Activated T-helper 2 cell treated with anti-CD3 and anti-CD28 coated beads, Interferon-gamma antibody, Interleukin-2, Interleukin-4, amounts not matched to agents 10 μg/mL and 5 μg/mL and 100 μg/mL, durations not matched to agents 14 hours and 24 hours and 36 hours (primary cell): Measurements from ENCODE around the gene IQCE. TPM values are rescaled to one million over a fixed set of nuclear protein-coding genes. Genes with fewer than 3 reads are reported as not detected.

Experiments used
- DNase-seq: peaks from one replicate; pipeline ENCODE4 v3.0.0; 2021; ENCODE audit warnings: low spot score
- H3K27ac Mint-ChIP-seq: one replicate; pipeline ENCODE4 v1.8.0; 2021; ENCODE audit warnings: mixed read lengths
- H3K27me3 Mint-ChIP-seq: one replicate; pipeline ENCODE4 v1.8.0; 2021; ENCODE audit warnings: low read depth, mixed read lengths
- H3K36me3 Mint-ChIP-seq: one replicate; pipeline ENCODE4 v1.8.0; 2021; ENCODE audit warnings: low read depth, mixed read lengths
- H3K4me1 Mint-ChIP-seq: one replicate; pipeline ENCODE4 v1.8.0; 2021; ENCODE audit warnings: low read depth, mixed read lengths
- H3K4me3 Mint-ChIP-seq: one replicate; pipeline ENCODE4 v1.8.0; 2021; ENCODE audit warnings: low read depth, mild to moderate bottlenecking, moderate library complexity, mixed read lengths
- H3K9me3 Mint-ChIP-seq: one replicate; pipeline ENCODE4 v1.8.0; 2021; ENCODE audit warnings: mixed read lengths
- intact Hi-C: fragments of 100-400 bp; cut with micrococcal nuclease; formaldehyde crosslinking; loops from one replicate; pipeline ENCODE4 v1.15.1; 2023
- total RNA-seq: library from RNA; stranded (reverse); gene quantifications from 2 replicates; pipeline ENCODE4 v1.2.3, GENCODE V29; 2022

Gene IQCE
- total RNA-seq, 1 donor from 2014 or later, result 12.3 TPM

DNA sequence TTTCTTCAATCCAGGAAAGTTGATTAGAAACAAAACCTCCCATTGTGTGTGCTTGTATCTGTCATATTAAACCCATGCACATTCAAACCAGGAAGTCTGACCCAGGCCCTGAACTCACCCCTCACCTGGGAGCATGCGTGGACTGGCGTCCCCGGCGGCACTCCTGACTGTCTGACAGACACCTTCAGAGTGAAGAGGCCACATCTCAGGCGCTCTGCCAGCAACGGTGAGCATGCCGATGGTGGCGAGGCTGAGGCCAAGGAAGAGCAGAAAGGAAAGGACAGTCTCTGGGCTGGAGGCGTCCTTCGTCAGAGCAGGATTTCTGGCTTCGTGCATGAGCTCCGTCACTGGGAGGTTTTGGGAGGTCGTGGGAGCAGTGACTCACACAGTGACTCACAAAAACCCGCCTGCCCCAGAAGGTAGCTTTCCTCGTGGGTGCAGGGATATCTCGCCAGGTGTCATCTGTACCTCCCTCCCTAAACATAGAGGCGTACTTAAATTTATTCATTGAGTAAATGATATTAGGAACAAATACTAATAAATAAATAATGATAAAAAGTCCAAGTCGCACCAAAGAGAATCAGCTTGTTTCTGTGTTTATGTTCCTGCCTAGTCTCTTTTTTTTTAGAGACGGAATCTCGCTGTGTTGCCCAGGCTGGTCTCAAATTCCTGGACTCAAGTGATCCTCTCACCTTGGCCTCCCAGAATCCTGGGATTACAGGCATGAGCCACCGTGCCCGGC lies 13.5 kb downstream of the IQCE start:
- DNase-seq, result no peak
- Mint-ChIP-seq H3K27me3 (no peaks in the 10 kb centered on the region), H3K4me3 (no peak overlapping the region), H3K9me3 (no peaks in the 10 kb centered on the region), H3K36me3 (no peaks in the 10 kb centered on the region), H3K4me1 (peaks cover 7% of the 10 kb centered on the region), H3K27ac (no peak overlapping the region)
- intact Hi-C loops, result no loop called here

- no peak overlapping the region for H3K4me3 Mint-ChIP-seq
- no peaks in the 10 kb centered on the region for H3K27me3 Mint-ChIP-seq
Observed at GRCh38 chr7:2573761-2574160, 15.0 kb downstream of the IQCE start.

DNA sequence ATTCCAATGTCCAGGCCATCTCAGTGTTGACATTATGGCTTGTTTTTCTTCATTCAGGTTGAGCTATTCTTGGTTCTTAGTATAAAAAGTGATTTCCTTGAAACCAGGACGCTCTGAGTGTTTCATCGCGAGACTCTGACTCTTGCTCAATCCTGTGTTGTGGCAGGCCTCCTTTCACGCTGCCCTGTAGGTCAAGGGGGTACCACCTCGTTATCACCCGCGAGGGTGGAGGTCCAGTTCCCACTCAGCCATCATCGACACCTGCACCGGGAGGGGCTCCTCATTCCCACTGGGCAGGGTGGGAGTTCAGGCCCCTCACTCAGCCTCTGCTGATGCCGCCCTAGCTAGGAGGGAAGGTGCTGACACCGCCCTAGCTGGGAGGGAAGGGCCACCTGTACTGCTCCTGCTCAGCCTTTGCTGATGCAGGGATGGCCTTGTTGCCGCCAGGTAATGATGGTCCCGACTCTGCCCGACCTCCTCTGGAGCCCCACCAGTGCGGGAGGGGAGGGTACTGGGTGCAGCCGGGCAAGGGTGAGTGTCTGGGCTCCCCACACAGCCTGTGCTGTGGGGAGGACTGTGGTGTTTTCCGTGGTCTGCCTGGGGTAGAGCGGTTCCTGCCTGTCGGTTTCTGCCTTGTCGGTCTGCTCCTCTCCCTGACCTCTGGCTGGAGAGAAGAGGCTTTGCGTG lies 16.4 kb downstream of the IQCE start:
- H3K4me1 Mint-ChIP-seq, result peaks cover 7% of the 10 kb centered on the region
- no peaks in the 10 kb centered on the region for H3K36me3 Mint-ChIP-seq
- no peak overlapping the region for H3K4me3 Mint-ChIP-seq
- no peak overlapping the region for H3K27ac Mint-ChIP-seq
- no peaks in the 10 kb centered on the region for H3K9me3 Mint-ChIP-seq
- no peak for DNase-seq
- intact Hi-C loops, result no loop called here
- H3K27me3 Mint-ChIP-seq, result no peaks in the 10 kb centered on the region

More at GRCh38 chr7:2573761-2574160, 15.0 kb downstream of the IQCE start:
- no peak for DNase-seq
- no peaks in the 10 kb centered on the region for H3K36me3 Mint-ChIP-seq
- intact Hi-C loops, result no loop called here
- H3K4me1 Mint-ChIP-seq, result peaks cover 7% of the 10 kb centered on the region
- H3K9me3 Mint-ChIP-seq, result no peaks in the 10 kb centered on the region
- no peak overlapping the region for H3K27ac Mint-ChIP-seq

DNA sequence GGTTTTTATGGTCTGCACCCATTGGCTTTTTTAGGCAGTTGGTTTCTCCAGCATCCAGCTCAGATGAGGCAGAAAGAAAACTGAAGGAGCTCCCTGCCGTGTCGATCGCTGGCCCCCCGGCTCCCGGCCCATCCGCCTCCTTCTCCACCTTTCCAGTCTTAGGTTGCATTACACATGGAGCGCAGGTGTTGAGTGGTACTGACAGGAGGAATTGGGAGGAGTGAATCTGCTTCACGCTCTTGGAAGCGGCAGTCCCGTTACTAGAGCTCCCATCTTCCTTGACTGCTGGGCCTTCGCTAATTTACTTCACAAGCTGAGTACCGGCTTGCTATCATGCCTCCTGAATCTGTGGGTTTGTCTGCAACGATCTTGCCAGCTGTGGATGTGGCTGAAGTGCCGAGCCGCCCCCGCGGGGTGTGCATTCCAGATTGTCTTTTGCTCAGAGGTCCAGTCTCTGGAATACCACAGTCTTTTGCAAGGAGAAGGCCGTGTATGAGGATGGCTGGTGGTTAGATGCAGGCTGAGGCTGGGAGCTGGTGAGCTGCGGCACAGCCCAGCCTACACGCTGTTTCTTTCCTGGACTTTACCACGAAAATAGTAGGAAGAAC lies 17.1 kb downstream of the IQCE start:
- Mint-ChIP-seq H3K36me3 (no peaks in the 10 kb centered on the region), H3K27ac (no peak overlapping the region), H3K27me3 (no peaks in the 10 kb centered on the region), H3K4me3 (no peak overlapping the region), H3K9me3 (no peaks in the 10 kb centered on the region), H3K4me1 (peaks cover 7% of the 10 kb centered on the region)
- no peak for DNase-seq
- intact Hi-C loops, result no loop called here

GRCh38 chr7:2576742-2577491 lies 18.1 kb downstream of the IQCE start:
- intact Hi-C loops, result no loop called here
- peaks cover 7% of the 10 kb centered on the region for H3K4me1 Mint-ChIP-seq
- no peak for DNase-seq
- no peaks in the 10 kb centered on the region for H3K36me3 Mint-ChIP-seq
- H3K4me3 Mint-ChIP-seq, result no peak overlapping the region
- no peaks in the 10 kb centered on the region for H3K27me3 Mint-ChIP-seq
- H3K27ac Mint-ChIP-seq, result no peak overlapping the region
- H3K9me3 Mint-ChIP-seq, result no peaks in the 10 kb centered on the region

DNA sequence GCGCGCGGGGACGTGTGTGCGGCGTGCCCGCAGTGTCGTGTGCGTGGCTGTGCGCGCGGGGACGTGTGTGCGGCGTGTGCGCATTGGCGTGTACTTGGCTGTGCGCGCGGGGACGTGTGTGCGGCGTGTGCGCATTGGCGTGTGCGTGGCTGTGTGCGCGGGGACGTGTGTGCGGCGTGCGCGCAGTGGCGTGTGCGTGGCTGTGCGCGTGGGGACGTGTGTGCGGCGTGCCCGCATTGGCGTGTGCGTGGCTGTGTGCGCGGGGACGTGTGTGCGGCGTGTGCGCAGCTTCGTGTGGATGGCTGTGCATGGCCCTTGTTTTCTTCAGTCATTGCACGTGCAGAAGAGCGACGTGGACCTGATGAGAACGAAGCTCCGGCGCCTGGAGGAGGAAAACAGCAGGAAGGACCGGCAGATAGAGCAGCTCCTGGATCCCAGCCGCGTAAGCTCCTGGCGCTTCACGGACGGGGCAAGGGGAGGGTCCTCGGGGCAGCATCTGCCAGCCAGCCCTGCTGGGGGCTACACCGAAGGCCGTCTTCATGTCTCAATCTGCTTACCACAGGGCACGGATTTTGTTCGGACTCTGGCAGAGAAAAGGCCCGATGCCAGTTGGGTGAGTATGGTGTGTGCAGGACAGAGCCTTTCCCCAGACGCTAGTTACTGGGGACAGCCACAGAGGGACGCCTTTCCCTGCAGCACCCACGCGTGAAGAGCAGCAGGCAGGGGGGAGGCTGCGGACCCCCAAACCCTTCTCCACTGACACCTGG lies 19.3 kb downstream of the IQCE start:
- no peak overlapping the region for H3K4me3 Mint-ChIP-seq
- intact Hi-C loops, result no loop called here
- DNase-seq, result no peak
- H3K27ac Mint-ChIP-seq, result no peak overlapping the region
- H3K4me1 Mint-ChIP-seq, result peaks cover 3% of the 10 kb centered on the region
- no peaks in the 10 kb centered on the region for H3K9me3 Mint-ChIP-seq
- H3K27me3 Mint-ChIP-seq, result no peaks in the 10 kb centered on the region
- no peaks in the 10 kb centered on the region for H3K36me3 Mint-ChIP-seq

DNA sequence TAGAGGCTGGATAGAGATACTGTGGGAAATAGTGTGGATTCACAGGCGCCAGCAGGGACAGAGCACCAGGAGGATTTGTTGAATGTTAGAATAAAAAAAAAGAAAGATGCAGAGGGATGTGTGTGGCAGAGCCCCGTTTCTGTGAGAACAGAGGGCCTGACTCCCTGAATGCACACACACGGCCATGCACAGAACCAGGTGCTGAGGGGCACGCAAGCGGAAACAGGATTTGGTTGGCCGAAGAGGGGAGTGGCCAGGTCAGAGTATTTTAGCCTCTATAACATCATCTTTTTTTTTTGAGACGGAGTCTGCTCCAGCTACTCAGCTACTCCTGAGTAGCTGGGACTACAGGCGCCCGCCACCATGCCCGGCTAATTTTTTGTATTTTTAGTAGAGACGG lies 21.9 kb downstream of the IQCE start:
- Mint-ChIP-seq H3K9me3 (no peaks in the 10 kb centered on the region), H3K36me3 (no peaks in the 10 kb centered on the region), H3K27ac (no peak overlapping the region), H3K4me1 (no peaks in the 10 kb centered on the region), H3K27me3 (no peaks in the 10 kb centered on the region), H3K4me3 (no peak overlapping the region)
- no peak for DNase-seq
- intact Hi-C loops, result no loop called here

GRCh38 chr7:2582006-2582735 lies 23.4 kb downstream of the IQCE start:
- no peaks in the 10 kb centered on the region for H3K4me1 Mint-ChIP-seq
- intact Hi-C loops, result no loop called here
- no peaks in the 10 kb centered on the region for H3K9me3 Mint-ChIP-seq
- H3K4me3 Mint-ChIP-seq, result no peak overlapping the region
- no peaks in the 10 kb centered on the region for H3K27me3 Mint-ChIP-seq
- H3K36me3 Mint-ChIP-seq, result no peaks in the 10 kb centered on the region
- no peak overlapping the region for H3K27ac Mint-ChIP-seq
- no peak for DNase-seq

DNA sequence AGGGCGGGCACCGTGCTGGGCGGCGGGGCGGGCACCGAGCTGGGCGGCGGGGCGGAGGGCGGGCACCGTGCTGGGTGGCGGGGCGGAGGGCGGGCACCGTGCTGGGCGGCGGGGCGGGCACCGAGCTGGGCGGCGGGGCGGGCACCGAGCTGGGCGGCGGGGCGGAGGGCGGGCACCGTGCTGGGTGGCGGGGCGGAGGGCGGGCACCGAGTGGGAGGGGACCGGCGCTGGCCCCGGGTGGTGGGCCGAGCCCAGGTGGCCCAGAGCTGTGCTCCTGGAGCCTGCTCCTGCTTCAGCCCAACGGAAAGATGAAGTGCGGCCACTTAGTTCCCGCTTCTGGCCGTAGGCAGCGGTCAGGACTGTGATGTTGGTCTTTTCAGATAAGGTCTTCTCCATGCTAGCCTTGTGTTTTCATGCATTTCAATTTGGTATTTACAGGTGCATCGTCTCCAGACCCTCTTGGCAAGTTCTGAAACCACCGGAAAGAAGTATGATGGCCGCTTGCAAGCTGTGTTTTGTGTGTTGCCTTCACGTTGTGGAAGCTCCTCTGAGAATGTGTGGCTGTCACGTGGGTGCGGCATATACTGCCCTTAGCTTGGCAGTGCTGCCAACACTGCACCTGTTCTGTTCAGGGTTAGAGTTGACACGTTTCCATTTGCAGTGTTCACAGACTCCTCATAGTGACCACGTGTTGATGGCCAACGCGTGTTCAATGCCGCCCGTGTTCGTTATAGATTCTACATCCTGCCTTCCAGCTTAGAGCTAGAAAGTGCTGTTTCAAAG lies 25.2 kb downstream of the IQCE start:
- no peak for DNase-seq
- intact Hi-C loops, result no loop called here
- H3K9me3 Mint-ChIP-seq, result no peaks in the 10 kb centered on the region
- no peaks in the 10 kb centered on the region for H3K27me3 Mint-ChIP-seq
- no peak overlapping the region for H3K4me3 Mint-ChIP-seq
- no peaks in the 10 kb centered on the region for H3K4me1 Mint-ChIP-seq
- H3K27ac Mint-ChIP-seq, result no peak overlapping the region
- no peaks in the 10 kb centered on the region for H3K36me3 Mint-ChIP-seq

DNA sequence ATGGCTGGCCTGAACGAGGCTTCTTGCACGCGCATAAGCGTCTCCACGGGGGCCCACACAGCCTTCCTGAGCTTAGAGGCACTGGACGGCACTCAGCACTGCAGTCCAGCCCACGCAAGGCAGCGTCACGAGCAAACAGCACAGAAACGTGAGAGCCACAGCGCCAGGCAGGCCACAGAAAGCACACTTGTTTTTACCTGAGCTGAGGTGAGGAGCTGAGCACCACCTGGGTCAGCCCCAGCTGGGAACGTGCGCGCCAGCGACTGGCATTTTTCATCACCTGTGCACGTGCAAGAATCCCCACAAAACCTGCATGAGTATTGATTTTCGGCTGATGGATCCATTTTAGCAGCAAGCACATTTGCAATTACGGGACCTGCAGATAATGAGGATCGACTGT lies 26.7 kb downstream of the IQCE start:
- H3K27me3 Mint-ChIP-seq, result no peaks in the 10 kb centered on the region
- H3K4me1 Mint-ChIP-seq, result no peaks in the 10 kb centered on the region
- no peak overlapping the region for H3K27ac Mint-ChIP-seq
- no peak overlapping the region for H3K4me3 Mint-ChIP-seq
- no peaks in the 10 kb centered on the region for H3K9me3 Mint-ChIP-seq
- DNase-seq, result no peak
- H3K36me3 Mint-ChIP-seq, result no peaks in the 10 kb centered on the region
- intact Hi-C loops, result no loop called here

GRCh38 chr7:2586326-2587020 lies 27.7 kb downstream of the IQCE start:
- Mint-ChIP-seq H3K4me3 (no peak overlapping the region), H3K36me3 (no peaks in the 10 kb centered on the region), H3K27ac (no peak overlapping the region), H3K9me3 (no peaks in the 10 kb centered on the region), H3K4me1 (no peaks in the 10 kb centered on the region), H3K27me3 (no peaks in the 10 kb centered on the region)
- no peak for DNase-seq
- intact Hi-C loops, result no loop called here
